SK-N-SH (cell line): ENCODE measurements around the gene RABGAP1L. TPM values are rescaled to one million over a fixed set of nuclear protein-coding genes. Genes with fewer than 3 reads are reported as not detected.

Source experiments
- CTCF ChIA-PET: fragments of 300-600, 350-600 bp; formaldehyde crosslinking; extraction: SDS; loops from one replicate; lab custom pipeline; 2021; lab: Yijun Ruan, JAX
- POLR2A ChIA-PET: fragments of 350-600 bp; sonication (Branson Sonifier 250); formaldehyde crosslinking; extraction: SDS; loops from one replicate; lab custom pipeline; 2020; ENCODE audit warnings: antibody characterized with exemption, inconsistent platforms; lab: Yijun Ruan, JAX
- DNase-seq: peaks from one replicate; pipeline ENCODE4 v3.0.0; 2012
- H2AFZ ChIP-seq: fragments of 200-600 bp; sonication (generic); 2 replicates; pipeline ENCODE4 v1.8.1; 2016; ENCODE audit warnings: antibody characterized with exemption, mild to moderate bottlenecking, low read depth
- H3F3A ChIP-seq: fragments of 200-600 bp; sonication (generic); replicated peaks from 2 replicates; pipeline ENCODE3; 2016; ENCODE audit warnings: antibody characterized with exemption, mild to moderate bottlenecking; ENCODE audit not compliant: insufficient read depth
- H3K27ac ChIP-seq, 2 experiments: fragments of 200-500 bp in 1 of 2; fragments of 200-600 bp in 1 of 2; sonication (Bioruptor generic) in 1 of 2; sonication (generic), shearing (Covaris generic) in 1 of 2; 2 replicates each; pipeline versions ENCODE4 v1.5.1 to v1.6.1; 2014 to 2016; ENCODE audit warnings: low read depth in 2 of 2, inconsistent platforms in 1 of 2, low read length in 1 of 2, mild to moderate bottlenecking in 1 of 2, mixed read lengths in 1 of 2
- H3K27me3 ChIP-seq: fragments of 200-600 bp; sonication (generic), shearing (Covaris generic); 2 replicates; pipeline ENCODE4 v1.6.1; 2016; ENCODE audit warnings: mixed run types; ENCODE audit not compliant: insufficient read depth
- H3K36me3 ChIP-seq, 2 experiments: fragments of 200-500 bp in 1 of 2; fragments of 200-600 bp in 1 of 2; sonication (Bioruptor generic) in 1 of 2; sonication (generic) in 1 of 2; replicated peaks in 1 of 2; 2 replicates each; pipeline versions ENCODE3 to v1.5.1; 2014 to 2016; ENCODE audit warnings: low read length in 1 of 2, mild to moderate bottlenecking in 1 of 2; ENCODE audit not compliant: insufficient read depth in 2 of 2, control insufficient read depth in 1 of 2
- H3K4me1 ChIP-seq, 2 experiments: fragments of 200-500 bp in 1 of 2; fragments of 200-600 bp in 1 of 2; sonication (Bioruptor generic) in 1 of 2; sonication (generic), shearing (Covaris generic) in 1 of 2; 2 replicates each; pipeline versions ENCODE4 v1.5.1 to v1.6.1; 2014 to 2016; ENCODE audit warnings: low read depth in 1 of 2, low read length in 1 of 2, mixed run types in 1 of 2; ENCODE audit not compliant: insufficient read depth in 2 of 2, control insufficient read depth in 1 of 2
- H3K4me2 ChIP-seq: fragments of 200-600 bp; sonication (generic), shearing (Covaris generic); 2 replicates; pipeline ENCODE4 v1.6.1; 2017; ENCODE audit warnings: mixed run types
- H3K4me3 ChIP-seq, 2 experiments: fragments of 200-500 bp in 1 of 2; fragments of 200-600 bp in 1 of 2; sonication (Bioruptor generic) in 1 of 2; sonication (generic), shearing (Covaris generic) in 1 of 2; 2 replicates each; pipeline versions ENCODE4 v1.5.1 to v1.8.1; 2014 to 2016; ENCODE audit warnings: low read depth in 2 of 2, inconsistent platforms in 1 of 2, low read length in 1 of 2, mild to moderate bottlenecking in 1 of 2, mixed read lengths in 1 of 2, moderate library complexity in 1 of 2
- H3K79me2 ChIP-seq: fragments of 200-600 bp; sonication (generic); 2 replicates; pipeline ENCODE4 v1.8.1; 2017; ENCODE audit warnings: mild to moderate bottlenecking; ENCODE audit not compliant: insufficient read depth
- H3K9ac ChIP-seq: fragments of 200-600 bp; sonication (generic); 2 replicates; pipeline ENCODE4 v1.6.1; 2017; ENCODE audit warnings: mixed run types
- H3K9me2 ChIP-seq: fragments of 200-600 bp; sonication (generic); 2 replicates; pipeline ENCODE4 v1.6.1; 2017; ENCODE audit warnings: mixed run types
- H3K9me3 ChIP-seq: fragments of 200-600 bp; sonication (generic); 2 replicates; pipeline ENCODE4 v1.6.1; 2017; ENCODE audit warnings: mixed run types, mild to moderate bottlenecking, moderate library complexity
- H4K20me1 ChIP-seq: fragments of 200-600 bp; sonication (generic); 2 replicates; pipeline ENCODE4 v1.6.1; 2017; ENCODE audit warnings: mild to moderate bottlenecking, mixed run types; ENCODE audit not compliant: insufficient read depth
- ELF1 ChIP-seq: IDR thresholded peaks from 2 replicates; pipeline ENCODE4 v1.4.0; 2012
- FOSL2 ChIP-seq: IDR thresholded peaks from 2 replicates; pipeline ENCODE4 v1.4.0; 2012; ENCODE audit warnings: low read depth, mild to moderate bottlenecking, moderate library complexity, borderline replicate concordance
- GABPA ChIP-seq: IDR thresholded peaks from 2 replicates; pipeline ENCODE4 v1.4.0; 2012; ENCODE audit warnings: low read depth, mild to moderate bottlenecking
- GATA2 ChIP-seq: sonication (generic); formaldehyde crosslinking; IDR thresholded peaks from 2 replicates; pipeline ENCODE4 v1.5.0; 2020; ENCODE audit warnings: mild to moderate bottlenecking, missing genetic modification reagents
- NRF1 ChIP-seq: IDR thresholded peaks from 2 replicates; pipeline ENCODE4 v1.6.1; 2012; ENCODE audit warnings: low read depth, mild to moderate bottlenecking, low read length
- POLR2AphosphoS5 ChIP-seq: IDR thresholded peaks from 2 replicates; pipeline ENCODE4 v1.6.1; 2012; ENCODE audit warnings: low read depth, low read length
- RFX5 ChIP-seq: IDR thresholded peaks from 2 replicates; pipeline ENCODE4 v1.6.1; 2012; ENCODE audit warnings: mild to moderate bottlenecking, improper control_type of control experiment, low read length
- SIN3A ChIP-seq: IDR thresholded peaks from 2 replicates; pipeline ENCODE4 v1.6.1; 2012; ENCODE audit warnings: low read depth, mild to moderate bottlenecking, low read length, moderate library complexity, borderline replicate concordance
- WGBS: methylation state at CpG from one replicate; pipeline ENCODE4 v1.1.6; 2017; ENCODE audit warnings: low lambda C conversion rate; 5-methylcytosine and 5-hydroxymethylcytosine counted together
- polyA plus RNA-seq, 3 experiments: library from polyadenylated mRNA; depleted of rRNA; stranded (reverse); fragments of >200 nt; gene quantifications; 2 replicates each; pipeline ENCODE4 v1.2.3, GENCODE V29; 2012
- TF ChIP-seq, protein P1 (sequence below): IDR thresholded peaks from 2 replicates; pipeline ENCODE4 v1.4.0; 2012; ENCODE audit warnings: low read depth, borderline replicate concordance
- TF ChIP-seq, protein P2 (sequence below): fragments of 200-600 bp; sonication (generic); IDR thresholded peaks from 2 replicates; pipeline ENCODE4 v1.6.1; 2017; ENCODE audit warnings: antibody characterized with exemption, mild to moderate bottlenecking, moderate library complexity
- TF ChIP-seq, protein P3 (sequence below): fragments of 150-350 bp; IDR thresholded peaks from 2 replicates; pipeline ENCODE4 v1.6.1; 2016; ENCODE audit warnings: mild to moderate bottlenecking, low read depth, low read length

RABGAP1L gene
- polyA plus RNA-seq, 1 of the 3 experiments (the other 2 are of a cell fraction): 7.2 TPM

DNA sequence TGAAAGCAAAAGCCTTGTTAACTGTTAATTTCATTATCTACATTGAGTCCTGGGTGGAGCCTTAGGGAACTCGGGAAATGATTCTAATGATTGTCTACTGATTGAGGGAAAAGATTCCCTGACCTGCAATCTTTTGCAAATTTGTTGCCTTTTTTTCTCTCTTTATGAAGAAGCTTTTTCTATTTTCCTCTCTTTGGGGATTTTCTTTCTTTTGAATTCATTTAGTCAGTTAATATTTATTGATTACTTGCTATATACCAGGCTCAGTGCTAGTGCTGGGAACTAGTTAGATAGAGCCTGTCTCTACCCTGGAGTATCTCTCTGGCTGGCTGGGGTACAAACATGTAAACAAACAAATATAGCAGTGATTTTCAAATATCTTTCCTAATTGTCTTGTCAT, 769.2 kb downstream of the RABGAP1L start (continued):
- no peak for TF ChIP-seq SIN3A
- TF ChIP-seq, protein P1, sequence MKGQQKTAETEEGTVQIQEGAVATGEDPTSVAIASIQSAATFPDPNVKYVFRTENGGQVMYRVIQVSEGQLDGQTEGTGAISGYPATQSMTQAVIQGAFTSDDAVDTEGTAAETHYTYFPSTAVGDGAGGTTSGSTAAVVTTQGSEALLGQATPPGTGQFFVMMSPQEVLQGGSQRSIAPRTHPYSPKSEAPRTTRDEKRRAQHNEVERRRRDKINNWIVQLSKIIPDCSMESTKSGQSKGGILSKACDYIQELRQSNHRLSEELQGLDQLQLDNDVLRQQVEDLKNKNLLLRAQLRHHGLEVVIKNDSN: no peak
- TF ChIP-seq RFX5: no peak
- TF ChIP-seq, protein P2, sequence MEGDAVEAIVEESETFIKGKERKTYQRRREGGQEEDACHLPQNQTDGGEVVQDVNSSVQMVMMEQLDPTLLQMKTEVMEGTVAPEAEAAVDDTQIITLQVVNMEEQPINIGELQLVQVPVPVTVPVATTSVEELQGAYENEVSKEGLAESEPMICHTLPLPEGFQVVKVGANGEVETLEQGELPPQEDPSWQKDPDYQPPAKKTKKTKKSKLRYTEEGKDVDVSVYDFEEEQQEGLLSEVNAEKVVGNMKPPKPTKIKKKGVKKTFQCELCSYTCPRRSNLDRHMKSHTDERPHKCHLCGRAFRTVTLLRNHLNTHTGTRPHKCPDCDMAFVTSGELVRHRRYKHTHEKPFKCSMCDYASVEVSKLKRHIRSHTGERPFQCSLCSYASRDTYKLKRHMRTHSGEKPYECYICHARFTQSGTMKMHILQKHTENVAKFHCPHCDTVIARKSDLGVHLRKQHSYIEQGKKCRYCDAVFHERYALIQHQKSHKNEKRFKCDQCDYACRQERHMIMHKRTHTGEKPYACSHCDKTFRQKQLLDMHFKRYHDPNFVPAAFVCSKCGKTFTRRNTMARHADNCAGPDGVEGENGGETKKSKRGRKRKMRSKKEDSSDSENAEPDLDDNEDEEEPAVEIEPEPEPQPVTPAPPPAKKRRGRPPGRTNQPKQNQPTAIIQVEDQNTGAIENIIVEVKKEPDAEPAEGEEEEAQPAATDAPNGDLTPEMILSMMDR: no peak
- TF ChIP-seq GABPA: no peak
- TF ChIP-seq ELF1: no peak
- TF ChIP-seq POLR2AphosphoS5: no peak
- TF ChIP-seq, protein P3, sequence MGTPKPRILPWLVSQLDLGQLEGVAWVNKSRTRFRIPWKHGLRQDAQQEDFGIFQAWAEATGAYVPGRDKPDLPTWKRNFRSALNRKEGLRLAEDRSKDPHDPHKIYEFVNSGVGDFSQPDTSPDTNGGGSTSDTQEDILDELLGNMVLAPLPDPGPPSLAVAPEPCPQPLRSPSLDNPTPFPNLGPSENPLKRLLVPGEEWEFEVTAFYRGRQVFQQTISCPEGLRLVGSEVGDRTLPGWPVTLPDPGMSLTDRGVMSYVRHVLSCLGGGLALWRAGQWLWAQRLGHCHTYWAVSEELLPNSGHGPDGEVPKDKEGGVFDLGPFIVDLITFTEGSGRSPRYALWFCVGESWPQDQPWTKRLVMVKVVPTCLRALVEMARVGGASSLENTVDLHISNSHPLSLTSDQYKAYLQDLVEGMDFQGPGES: no peak

DNA sequence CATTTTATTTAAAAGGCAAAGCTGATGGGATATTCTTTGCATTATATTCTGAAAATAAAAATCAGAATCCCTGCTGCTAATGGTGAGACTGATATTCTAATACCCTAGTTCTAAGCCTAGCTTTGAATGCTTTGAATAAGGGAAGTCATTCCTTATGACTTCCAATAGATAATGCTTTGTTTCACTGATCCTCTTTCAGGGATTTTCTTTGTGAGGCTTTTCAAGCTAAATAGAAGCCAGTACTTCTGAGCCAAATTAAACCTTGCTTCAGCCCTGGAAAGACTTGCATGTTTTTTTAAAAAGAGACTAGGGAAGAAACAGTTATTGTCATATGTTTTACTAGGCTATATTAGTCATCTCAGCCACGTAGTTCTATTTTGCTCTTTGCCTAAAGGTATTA, 771.9 kb downstream of the RABGAP1L start:
- Histone ChIP-seq H3K4me2 (no peak overlapping the region), H3K4me3 (no peak overlapping the region), H3K4me1 (no peaks in the 10 kb centered on the region; a peak in 1 of 4 replicates), H3K36me3 (no peaks in the 10 kb centered on the region), H3F3A (no peaks in the 10 kb centered on the region), H3K79me2 (no peaks in the 10 kb centered on the region), H3K9ac (no peak overlapping the region), H3K27ac (no peak overlapping the region), H3K9me2 (peaks cover 2% of the 10 kb centered on the region; the same call in 1 of the 2 replicates), H2AFZ (no peak overlapping the region)
- no peak for DNase-seq
- CTCF ChIA-PET: no interaction called here
- POLR2A ChIA-PET: no interaction called here
- 34% methylated on average over 1 of the region's 1 CpG for WGBS
- TF ChIP-seq, protein P3: no peak
- TF ChIP-seq FOSL2 (no peak), NRF1 (no peak), GATA2 (CRISPR knock-in tag) (no peak)
- TF ChIP-seq, protein P2: no peak
- TF ChIP-seq, all 33 proteins: peak for 0
- Histone ChIP-seq H3K27me3 (no peaks in the 10 kb centered on the region), H4K20me1 (no peaks in the 10 kb centered on the region), H3K9me3 (no peaks in the 10 kb centered on the region)
